NCI-H748 treated with DMSO at 0.1 percent for 48 hours (cell line): Measurements from ENCODE around the gene KCNAB3.

ENCODE experiments used
- DNase-seq: peaks from one replicate; lab custom pipeline; 2025; lab: John Stamatoyannopoulos, UW

Gene KCNAB3

DNA sequence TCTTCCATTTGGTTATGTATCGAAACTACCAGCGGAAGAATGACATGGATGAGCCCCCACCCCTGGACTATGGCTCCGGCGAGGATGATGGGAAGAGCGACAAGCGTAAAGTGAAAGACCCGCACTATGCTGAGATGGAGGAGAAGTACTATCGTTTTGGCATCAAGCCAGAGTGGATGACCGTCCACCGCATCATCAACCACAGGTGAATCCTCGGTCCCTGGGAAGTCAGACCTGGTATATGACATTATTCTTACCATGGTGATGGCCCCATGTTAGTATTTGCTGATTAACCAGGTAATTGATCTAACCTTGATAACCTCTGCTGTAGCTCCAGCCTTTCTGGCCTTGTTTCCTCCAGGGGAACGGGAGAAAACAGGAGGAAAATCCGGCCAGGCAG lies 32.6 kb downstream of the KCNAB3 start:
- DNase-seq: no peak

DNA sequence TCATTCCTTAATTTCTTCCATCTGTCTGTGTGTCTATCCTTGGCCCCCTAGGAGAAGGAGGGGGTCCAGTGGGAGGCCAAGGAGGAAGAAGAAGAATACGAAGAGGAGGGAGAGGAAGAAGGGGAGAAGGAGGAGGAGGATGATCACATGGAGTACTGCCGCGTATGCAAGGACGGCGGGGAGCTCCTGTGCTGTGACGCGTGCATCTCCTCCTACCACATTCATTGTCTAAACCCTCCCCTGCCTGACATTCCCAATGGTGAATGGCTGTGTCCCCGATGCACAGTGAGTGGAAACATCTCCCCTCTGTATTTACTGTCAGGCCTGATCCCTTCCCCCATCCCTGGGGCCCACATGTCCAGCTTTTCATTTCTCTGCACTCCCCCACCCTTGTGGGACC lies 34.8 kb downstream of the KCNAB3 start:
- no peak for DNase-seq

DNA sequence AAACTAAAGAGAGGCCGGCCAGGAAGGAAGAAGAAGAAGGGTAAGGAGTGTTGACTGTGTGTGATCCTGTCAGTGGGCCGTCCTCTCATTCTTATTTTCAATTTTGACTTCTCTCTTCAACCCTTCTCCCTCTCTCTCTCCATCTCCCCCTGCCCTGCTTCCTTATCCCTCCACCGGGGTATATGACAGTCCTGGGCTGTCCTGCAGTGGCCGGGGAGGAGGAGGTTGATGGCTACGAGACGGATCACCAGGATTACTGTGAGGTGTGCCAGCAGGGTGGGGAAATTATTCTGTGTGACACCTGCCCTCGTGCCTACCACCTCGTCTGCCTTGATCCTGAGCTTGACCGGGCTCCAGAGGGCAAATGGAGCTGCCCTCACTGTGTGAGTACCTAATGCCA lies 35.4 kb downstream of the KCNAB3 start:
- DNase-seq: no peak

DNA sequence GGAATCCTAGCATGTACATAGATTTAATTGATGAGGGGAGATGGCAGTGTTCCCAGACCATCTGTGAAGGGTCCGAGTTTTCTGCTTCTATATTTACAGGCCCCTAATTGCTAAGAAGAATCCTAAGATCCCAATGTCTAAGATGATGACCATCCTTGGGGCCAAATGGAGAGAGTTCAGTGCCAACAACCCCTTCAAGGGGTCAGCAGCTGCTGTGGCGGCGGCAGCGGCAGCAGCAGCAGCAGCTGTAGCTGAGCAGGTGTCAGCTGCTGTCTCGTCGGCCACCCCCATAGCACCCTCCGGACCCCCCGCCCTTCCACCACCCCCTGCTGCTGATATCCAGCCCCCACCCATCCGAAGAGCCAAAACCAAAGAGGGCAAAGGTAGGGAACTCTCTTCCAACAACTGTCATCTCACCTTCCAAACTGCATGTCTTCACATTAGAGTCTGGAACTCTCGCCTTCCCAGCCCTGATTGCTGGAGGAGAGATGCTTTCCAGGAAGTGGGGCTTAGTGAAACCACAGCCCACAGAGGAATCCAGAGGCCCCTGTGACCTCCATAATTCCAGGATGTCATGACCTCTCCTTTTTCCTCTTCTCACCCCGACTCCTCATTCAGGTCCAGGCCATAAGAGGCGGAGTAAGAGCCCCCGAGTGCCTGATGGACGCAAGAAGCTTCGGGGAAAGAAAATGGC lies 36.3 kb downstream of the KCNAB3 start:
- DNase-seq: no peak

DNA sequence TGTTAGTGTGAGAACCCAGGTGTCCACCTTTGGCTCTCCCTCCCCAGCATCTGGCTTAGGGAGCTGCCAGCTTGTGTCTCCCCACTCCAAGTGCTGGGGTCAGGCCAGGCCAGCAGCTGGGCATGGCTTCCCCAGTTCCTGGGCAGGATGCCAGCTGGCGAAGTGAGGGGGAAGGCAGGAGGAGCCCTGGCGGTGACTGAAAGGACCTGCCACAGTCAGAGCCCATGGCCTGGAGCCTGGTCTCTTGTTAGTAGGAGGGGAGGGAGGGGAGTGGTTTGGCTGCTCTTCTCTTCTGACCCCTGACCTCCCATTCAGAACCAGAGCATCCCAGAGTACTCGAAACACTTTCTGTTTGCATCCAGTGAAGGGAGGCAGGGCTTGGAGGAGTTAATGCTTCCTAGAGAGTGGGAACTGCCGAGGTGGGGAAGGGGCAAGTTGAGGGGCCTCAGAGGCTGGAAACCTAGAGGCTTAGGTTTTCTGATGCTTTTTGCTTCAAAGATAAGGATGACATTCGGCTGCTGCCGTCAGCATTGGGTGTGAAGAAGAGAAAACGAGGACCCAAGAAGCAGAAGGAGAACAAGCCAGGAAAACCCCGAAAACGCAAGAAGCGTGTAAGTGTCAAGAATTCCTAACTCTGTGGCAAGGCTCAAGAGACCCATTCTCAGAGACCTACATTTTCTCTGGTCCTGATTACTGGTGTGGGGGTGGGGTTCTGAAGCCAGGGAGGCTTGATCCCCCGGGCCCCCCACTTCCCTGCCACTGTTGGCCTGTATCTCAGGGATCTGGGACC lies 40.3 kb downstream of the KCNAB3 start:
- peak; percentile 82 for DNase-seq

DNA sequence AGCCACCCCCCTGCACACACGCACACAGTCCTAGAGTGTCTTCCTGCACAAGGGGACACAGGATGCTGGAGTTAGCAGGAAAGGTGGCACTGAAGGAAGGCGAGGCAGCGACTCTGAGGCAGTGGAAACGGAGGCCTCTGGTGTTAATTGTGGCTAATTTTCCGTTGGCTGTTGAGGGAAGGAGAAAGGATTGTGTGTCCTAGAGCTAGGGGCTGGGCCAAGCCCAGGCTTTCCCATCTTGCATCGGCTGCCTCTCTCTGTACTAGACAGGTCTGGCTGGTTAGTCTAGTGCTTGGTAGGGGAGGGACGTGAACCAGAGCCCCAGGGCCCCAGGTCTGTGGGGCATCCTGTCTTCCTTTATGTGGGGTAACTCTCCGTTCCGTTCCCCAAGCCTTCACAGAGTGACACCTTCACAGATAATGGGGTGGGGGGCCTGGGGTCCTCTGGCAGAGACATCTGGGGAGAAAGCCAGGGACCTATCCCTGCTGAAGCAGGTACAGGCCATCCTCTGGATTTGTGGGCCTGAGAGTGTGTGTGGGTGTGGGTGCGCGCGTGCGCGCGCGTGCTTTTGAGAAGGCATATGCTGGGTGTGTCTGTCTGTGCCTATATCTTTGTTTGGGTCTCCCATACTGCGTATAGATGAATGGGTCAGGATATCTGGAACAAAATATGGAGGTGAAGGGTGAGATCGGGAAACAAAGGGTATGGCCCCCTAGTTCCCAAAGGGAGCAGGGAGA lies 41.3 kb downstream of the KCNAB3 start, which contains the start of gene CHD3:
CHD3 (plus strand) TSS at position 606 of the 737 bp plus-strand sequence. CDS start 212 bp downstream, outside the sequence.
- DNase-seq: peak; percentile 54

DNA sequence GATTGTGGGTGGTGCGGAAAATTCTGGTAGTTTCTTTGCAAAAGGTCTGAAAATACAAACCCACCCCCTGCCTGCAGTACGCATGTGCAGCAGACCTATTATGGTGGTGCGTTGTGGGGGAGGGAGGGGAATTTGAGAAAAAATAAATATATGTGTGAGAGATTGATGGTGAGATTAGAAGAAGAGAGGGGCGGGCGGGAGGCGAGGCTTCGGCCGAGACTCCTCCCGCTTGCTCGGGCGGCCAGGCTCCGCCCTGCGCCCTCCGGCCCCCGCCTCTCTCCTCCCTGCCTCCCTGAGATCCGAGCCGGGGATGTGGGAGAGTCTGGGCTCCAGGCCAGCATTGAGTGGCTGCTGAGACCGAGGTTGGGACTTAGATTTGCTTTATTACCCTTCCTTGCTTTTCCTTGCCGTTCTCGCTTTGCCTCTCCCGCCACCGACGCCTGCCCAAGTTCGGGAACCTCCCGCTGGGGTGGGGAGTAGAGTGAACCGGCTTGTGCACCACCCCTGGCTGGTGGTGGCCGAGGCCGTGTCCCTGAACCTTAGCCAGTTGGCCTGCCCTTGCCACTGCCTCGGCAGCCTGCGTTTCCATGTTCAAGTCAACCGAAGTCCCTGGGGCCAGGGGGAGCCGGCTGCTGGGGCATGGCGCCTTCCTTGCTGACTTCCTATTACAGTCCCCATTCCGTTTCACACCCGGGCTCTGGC lies 42.0 kb downstream of the KCNAB3 start:
- DNase-seq: peak; percentile 97

DNA sequence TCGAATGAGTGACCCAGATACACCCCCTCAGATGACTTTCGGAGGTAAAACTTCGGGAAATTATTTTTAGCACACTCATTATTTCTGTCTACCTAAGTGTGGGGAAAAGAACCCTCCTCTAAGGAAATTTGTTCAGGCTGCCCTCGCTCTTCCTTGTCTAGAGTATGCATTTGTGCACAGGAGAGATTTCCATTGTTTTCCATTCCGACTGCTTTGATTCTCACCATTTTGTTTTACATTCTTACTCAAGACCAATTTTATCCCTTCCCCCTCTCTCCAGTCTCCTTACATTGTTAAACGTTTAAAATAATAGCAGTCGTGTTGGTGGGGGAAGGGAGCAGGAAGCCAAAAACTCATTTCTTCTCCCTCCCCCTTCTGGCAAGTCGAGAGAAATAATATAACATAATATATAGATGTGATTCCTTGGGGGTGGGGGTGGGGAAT lies 42.6 kb downstream of the KCNAB3 start:
- DNase-seq: peak; percentile 95

DNA sequence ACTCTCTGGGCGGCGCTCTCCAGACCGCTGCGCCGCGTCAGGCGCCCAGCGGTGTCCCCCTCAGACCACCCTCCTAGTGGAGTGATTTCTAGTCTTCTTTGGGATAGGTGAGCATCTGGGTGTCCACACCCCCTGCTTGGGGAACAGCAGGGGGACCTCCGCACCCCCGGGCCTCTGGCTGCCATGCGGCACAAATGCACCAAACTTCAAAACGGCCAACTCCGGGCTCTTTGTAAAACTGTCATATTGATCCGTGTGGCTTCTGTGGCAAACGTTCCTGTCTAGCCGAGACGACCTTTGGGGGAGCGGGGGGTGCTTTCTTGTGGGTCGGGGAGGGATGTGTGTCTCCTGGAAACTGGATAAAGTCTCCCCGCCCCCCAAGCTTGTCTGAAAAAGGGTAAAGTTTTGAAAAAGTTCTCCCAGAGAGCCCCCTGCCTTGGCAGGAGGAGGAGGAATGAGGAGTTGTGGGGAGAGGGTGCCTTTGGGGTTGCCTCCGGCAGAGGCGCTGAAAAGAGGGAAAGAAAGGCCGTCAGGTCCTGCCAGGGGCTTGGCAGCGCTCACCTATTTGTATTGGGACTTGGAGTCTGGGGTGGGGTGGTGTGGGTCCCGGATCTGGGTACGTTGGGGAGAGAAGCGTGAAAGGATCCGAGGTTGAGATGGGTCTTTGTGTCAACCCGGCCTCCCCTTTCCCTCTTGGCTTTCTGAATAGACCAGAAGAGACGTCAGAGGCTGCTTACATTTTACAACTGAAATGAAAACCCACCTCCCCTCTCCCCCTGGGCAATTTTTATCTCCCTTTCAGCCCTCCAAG lies 43.2 kb downstream of the KCNAB3 start:
- peak; percentile 61 for DNase-seq

DNA sequence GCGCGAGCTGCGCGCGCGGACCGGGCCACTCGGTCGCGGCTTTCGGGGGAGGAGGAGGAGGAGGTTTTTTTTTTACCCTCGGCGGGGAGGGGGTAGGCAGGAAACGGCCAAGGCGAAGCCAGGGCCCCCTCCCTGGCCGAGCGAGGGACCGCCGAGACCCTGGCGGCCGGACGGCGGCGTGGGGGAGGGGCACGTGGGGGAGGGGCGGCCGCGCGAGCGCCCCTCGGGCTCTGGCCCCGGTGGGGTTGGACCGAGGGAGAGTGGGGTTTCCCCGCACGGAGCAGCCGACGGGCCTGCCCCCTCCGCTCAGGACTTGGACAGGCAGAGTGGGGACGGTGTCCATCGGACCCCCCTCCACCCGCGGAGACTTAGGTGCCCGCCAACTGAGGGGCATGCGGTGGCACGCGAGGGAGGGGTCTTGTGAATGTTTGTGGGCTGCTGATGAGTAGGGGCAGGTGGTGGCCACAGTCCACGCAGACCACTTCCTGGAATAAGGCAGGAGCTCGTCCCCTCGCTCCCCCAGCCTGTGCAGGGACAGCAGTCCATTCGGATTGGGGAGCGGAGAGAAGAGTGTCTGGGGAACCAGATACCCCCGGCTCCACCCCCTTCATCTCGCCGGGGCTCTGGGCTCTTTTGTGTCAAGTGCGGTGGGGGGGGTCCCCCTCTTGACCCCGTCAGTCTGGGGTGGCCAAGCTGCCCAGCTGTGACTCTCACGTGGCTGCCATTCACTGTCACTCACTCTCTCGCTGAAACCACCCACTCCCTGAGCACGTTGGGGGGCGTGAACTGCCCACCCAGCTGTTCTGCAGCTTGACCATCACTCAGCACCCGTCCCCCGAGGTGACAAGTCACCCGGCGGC lies 44.1 kb downstream of the KCNAB3 start:
- peak; percentile 61 for DNase-seq

DNA sequence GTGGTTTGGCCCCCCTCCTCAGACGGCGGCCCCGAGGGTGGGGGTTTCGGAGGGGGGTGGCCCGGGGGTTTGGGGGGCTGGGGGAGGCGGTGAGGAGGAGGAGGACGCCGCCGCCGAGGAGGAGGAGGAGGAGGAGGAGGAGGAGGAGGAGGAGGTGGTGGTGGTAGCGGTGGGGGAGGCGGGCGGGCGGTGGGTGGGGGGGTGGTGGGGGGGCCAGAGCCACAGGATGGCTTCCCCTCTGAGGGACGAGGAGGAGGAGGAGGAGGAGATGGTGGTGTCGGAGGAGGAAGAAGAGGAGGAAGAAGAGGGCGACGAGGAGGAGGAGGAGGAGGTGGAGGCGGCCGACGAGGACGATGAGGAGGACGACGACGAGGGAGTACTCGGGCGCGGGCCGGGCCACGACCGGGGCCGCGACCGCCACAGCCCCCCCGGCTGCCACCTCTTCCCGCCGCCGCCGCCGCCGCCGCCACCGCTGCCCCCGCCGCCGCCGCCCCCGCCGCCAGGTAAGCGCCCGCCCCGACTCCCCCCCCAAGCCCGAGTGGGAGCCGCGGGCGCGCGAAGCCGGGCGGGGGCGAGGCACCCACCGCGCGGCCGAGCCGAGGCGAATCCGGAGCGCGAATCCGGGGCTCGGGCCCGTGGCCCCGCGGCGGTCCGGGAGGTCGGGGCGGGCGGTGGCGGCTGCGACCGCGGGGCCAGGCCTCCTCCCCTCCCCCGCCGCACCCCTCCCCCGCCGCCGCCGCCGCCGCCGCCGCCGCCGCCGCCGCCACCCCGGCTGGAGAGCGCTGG lies 44.9 kb downstream of the KCNAB3 start:
- DNase-seq: no peak

DNA sequence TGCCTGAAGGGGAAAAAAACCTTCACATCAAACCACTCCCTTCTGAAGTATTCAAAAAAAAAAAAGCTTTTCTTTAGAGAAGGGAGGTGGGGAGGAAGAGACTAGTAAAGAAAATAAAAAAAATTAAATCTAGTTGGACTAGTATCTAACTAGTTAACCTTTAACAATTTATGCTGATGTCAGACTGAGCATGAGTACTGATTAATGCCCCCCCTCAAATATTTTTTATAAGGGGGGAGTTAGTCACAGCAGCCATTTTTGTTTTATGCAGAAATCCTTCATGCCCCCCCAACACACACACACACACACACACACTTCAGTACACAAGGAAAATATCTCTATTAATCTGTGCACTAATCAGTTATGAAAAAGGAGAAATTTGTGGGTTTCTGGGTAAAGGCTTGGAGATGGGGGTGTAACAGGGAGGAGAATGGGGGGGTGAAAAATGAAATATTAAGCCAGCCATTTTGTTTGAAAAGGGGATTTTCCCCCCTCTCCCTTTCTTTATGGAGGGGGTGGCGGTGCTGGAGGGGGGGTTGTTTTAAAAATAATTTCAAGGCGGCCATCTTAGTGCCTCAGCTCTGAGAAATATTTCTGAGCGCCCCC lies 45.8 kb downstream of the KCNAB3 start:
- no peak for DNase-seq

DNA sequence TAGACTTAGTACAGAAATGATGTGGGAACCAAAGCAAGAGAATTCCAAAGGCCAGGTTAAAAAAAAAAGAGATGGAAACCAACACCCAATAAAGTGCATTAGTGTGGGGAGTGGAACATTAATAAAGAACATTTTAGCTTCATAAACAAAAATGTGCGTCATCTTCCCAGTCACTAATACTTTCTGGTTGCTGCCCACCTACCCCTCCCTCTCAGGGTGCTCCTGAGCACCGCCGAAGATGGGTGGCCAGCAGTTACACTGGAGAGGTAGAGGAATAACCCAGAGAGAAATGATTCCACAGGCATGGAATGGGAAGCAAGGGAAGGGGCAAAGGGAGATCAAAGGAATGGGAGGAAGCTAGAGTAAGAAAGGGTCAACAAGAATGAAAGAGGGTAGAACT lies 47.0 kb downstream of the KCNAB3 start:
- no peak for DNase-seq

DNA sequence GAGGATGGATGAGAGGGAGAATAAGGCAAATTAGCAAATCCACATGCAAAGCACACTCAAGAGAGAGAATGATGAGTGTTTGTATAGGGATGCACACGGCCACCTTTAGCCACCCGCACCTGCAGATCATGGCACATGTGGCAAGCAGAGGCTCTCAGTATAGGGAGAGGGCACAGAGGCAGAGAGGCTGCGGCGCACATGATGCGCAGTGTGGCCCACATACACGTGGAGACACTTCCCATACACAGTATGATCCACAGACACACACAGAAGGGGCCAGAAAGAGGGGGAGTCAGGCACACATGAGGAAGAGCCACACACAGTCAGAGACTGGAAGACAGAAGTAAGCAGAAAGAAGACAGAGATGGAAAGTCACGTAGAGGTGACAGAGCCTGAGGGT lies 47.6 kb downstream of the KCNAB3 start:
- DNase-seq: no peak

DNA sequence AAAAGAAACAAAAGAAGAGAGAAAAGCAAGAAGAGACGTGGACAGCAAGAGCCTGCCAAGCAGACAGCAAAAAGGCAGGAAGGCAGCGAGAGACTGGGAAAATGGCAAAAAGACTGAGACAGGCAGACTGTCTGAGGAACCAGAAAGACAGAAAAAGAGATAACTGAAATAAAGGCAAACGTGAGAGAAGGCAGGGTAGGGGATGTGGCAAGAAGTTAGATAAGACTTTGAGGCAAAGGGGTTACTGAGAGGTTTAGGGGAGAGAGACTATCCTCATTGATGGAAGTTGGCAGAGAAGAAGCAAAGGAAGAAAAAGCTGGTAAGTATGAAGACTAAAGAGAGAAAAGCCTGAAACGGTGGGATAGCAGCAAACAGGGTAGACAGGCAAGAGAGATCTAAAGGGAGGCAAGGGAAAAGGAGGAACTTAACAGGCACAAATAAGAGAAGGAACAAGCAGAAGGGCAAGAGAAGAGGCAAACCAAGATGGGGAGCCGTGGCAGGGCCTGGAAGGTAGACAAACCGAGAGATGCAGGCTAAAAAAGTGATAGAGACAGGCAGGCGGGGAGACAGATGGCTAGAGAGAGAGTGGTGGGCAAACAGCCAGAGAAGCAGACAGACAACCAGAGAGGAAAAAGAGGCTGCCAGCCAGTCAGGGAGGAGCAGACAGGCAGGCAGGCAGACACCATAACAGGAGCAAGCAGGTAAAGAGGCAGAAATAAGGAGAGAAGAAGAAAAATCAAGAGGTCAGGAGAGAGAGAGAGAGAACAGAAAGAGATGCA lies 48.2 kb downstream of the KCNAB3 start:
- DNase-seq: no peak

DNA sequence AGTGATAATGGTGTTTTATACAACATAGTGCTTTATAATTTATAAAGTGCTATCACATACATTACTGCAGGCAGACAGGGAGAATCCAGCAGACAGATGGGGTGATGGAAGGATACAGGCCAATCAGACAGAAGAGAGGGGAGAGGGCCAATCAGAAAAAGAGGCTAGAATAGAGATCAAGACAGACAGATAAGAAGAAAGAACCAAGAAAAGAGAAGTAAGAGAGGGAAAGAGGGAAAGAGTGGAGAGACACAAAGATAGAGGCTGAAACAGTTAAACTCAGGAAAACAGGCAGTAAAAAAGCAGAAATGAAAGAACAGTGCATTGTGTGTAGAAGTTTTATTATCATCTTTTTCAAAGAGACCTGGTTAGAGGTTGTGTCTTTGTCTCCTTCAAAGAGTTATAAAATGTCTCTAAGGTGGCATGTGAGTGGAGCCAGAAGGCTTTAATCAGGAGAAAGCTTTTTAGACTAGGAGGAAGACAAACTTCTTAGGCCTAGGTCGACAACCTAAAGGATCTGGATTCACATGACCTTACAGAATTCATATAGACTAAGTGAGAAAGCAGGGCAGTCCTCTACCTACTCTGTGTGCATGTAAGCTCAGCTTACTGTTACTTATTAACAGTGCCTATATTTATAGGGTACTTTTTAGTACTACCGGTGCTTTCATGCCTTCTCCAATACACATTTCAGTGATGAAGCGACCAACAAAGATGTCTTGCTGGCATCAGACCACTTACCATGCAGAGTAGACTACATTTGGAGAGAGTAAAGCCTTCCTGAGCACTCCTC lies 49.4 kb downstream of the KCNAB3 start:
- DNase-seq: no peak

DNA sequence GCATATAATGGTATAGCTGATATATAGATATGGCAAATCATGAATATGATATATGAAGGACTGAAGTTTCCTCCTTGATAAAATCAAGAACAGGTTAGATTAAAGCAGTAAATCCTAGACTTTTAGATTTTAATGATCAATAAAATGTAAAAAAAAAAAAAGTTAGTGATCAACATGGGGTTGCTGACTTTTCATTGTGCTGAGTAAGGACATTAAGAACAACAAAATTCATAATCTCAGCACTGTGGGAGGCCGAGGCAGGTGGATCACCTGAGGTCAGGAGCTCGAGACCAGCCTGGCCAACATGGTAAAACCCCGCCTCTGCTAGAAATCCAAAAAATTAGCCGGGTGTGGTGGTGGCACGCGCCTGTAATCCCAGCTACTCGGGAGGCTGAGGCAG lies 51.4 kb downstream of the KCNAB3 start:
- DNase-seq: no peak
